ENCODE data around the gene ROBO1.

The ROBO1 gene

DNA sequence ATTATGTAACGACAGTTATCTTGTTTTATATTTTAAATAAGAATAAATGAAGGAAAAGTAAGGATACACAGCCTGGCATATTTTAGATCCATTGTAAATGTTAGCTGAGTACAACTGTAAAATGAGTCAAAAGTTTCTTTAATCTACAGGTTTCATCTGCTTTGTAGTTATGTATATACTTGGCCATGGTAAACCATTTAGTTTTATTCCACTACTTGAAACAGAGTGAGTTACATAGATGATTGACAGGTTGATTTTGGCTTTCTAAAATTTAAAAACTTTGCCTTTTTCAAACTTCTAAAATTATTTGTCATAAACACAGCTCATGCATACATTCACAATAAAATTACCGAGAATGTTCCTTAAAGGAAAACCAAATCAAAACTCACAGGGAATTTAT, 371.2 kb downstream of the ROBO1 start:
- DNase-seq (ENCODE audit: low read depth, low spot score): no peak
- Histone ChIP-seq H3K27ac (no peak overlapping the region), H3K4me3 (no peak overlapping the region), H3K36me3 (ENCODE audit: insufficient read depth, low read length) (no peaks in the 10 kb centered on the region), H3K9ac (ENCODE audit: insufficient read length) (no peak overlapping the region), H3K9me3 (ENCODE audit: low read depth, low read length) (no peaks in the 10 kb centered on the region)
- TF ChIP-seq FOXP2 (optimal IDR thresholded peaks at IDR 0.05; ENCODE audit: control extremely low read depth, extremely low read length, insufficient read depth) (no peak), EZH2 (IDR thresholded peaks at IDR 0.05) (no peak), POLR2AphosphoS5 (IDR thresholded peaks at IDR 0.05; ENCODE audit: borderline replicate concordance, low read depth, low read length) (no peak)

DNA sequence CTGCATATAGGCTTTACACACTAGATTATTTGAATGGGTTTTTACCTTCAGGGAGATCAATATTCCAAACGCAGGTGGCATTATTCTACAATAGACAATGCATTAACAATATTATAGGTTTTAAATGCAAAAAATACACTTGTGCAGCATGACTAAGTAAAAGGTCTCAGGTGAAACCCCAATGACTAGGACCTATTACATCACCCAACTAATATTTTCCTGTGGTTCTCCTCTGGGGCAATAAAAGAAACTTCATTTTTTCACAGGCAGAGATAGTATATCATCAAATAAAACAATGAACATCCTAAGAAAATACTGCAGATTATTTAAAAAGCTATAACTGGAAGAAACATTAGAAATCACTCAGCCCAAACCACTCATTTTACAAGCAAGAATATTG, 375.3 kb downstream of the ROBO1 start:
- Histone ChIP-seq H3K36me3 (ENCODE audit: insufficient read depth, low read length) (no peaks in the 10 kb centered on the region), H3K9me3 (ENCODE audit: low read depth, low read length) (no peaks in the 10 kb centered on the region), H3K9ac (ENCODE audit: insufficient read length) (no peak overlapping the region), H3K4me3 (no peak overlapping the region), H3K27ac (no peak overlapping the region)
- TF ChIP-seq POLR2AphosphoS5 (IDR thresholded peaks at IDR 0.05; ENCODE audit: borderline replicate concordance, low read depth, low read length) (no peak), FOXP2 (optimal IDR thresholded peaks at IDR 0.05; ENCODE audit: control extremely low read depth, extremely low read length, insufficient read depth) (no peak)
- DNase-seq (ENCODE audit: low read depth, low spot score): no peak

DNA sequence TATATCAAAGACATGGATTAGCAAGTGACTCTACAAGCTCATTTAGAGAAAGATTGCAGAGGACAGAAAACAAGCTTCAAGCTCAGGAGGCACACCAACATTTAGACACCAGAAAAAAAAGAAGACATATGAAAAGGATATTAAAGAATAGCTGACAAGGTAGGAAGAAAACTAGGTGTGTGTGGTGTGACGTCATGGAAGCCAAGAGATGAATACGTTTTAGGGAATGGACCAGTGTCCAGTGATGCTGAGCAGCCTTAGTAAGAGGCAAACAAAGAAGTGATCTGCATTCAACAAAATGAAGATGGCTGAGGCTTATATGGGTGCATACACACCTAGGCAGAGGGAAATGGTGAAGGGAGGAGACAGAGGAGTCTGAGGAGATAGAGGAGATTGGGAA, 377.4 kb downstream of the ROBO1 start:
- no peaks in the 10 kb centered on the region for H3K36me3 ChIP-seq (ENCODE audit: insufficient read depth, low read length)
- H3K4me3 ChIP-seq: no peak overlapping the region
- no peak overlapping the region for H3K9ac ChIP-seq (ENCODE audit: insufficient read length)
- H3K9me3 ChIP-seq (ENCODE audit: low read depth, low read length): no peaks in the 10 kb centered on the region
- TF ChIP-seq EZH2 (IDR thresholded peaks at IDR 0.05): no peak
- TF ChIP-seq FOXP2 (optimal IDR thresholded peaks at IDR 0.05; ENCODE audit: control extremely low read depth, extremely low read length, insufficient read depth): no peak
- no peak for TF ChIP-seq POLR2AphosphoS5 (IDR thresholded peaks at IDR 0.05; ENCODE audit: borderline replicate concordance, low read depth, low read length)
- DNase-seq (ENCODE audit: low read depth, low spot score): no peak
- no peak overlapping the region for H3K27ac ChIP-seq

DNA sequence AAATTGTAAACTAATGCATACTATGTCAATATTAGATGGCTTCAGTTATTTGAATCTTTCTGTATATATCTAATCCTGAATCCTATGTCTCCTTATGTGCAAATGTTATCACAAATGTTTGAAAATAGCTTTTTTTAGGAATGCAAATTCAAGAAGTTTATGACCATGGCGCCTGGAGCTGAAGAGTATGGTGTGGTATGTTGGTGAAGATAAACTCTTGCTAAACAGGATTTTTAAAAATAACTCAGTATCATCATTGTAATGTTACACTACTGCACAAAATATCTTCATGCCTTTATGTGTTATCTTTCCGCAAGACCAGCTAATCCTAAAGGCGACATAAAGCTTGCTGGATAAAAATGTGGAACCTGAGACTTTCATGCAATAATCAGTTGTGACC, 382.6 kb downstream of the ROBO1 start:
- TF ChIP-seq EZH2 (IDR thresholded peaks at IDR 0.05) (no peak), POLR2AphosphoS5 (IDR thresholded peaks at IDR 0.05; ENCODE audit: borderline replicate concordance, low read depth, low read length) (no peak), FOXP2 (optimal IDR thresholded peaks at IDR 0.05; ENCODE audit: control extremely low read depth, extremely low read length, insufficient read depth) (no peak)

DNA sequence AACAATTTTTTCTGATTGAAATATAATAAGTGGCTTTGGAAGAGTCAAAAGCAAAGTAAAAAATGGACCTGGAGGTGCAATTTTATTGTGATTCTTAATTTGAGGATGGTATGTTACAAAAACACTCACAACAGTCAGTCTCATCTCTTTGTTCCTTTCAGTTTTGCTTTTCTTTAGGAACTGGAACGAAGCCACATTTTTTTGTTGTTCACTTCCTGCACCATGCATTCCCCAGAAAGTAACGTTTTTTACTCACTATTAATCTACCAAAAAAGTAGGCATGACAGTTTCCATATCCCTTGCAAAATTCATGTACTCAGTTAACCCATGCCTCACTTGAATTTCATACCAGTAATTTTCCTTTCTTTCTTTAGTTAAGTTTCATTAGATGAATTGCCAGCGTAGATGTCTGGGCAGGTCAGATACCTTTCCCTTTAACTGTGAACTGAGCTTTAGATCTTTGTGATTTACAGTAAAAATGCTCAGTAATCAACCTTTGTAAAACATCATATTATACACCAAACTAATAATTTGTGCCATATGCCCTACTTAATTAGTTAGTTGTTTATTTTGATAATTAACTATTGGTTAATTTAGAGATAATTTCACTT, 384.3 kb downstream of the ROBO1 start:
- Histone ChIP-seq H3K4me3 (no peak overlapping the region; the same call in 1 of the 2 replicates), H3K36me3 (ENCODE audit: insufficient read depth, low read length) (no peaks in the 10 kb centered on the region), H3K9me3 (ENCODE audit: low read depth, low read length) (no peaks in the 10 kb centered on the region), H3K9ac (ENCODE audit: insufficient read length) (no peak overlapping the region), H3K27ac (no peak overlapping the region)
- TF ChIP-seq POLR2AphosphoS5 (IDR thresholded peaks at IDR 0.05; ENCODE audit: borderline replicate concordance, low read depth, low read length): no peak
- no peak for TF ChIP-seq FOXP2 (optimal IDR thresholded peaks at IDR 0.05; ENCODE audit: control extremely low read depth, extremely low read length, insufficient read depth)
- DNase-seq (ENCODE audit: low read depth, low spot score): no peak

More for the DNA sequence above, 382.6 kb downstream of the ROBO1 start:
- no peak for DNase-seq (ENCODE audit: low read depth, low spot score)
- Histone ChIP-seq H3K4me3 (no peak overlapping the region), H3K9me3 (ENCODE audit: low read depth, low read length) (no peaks in the 10 kb centered on the region), H3K9ac (ENCODE audit: insufficient read length) (no peak overlapping the region), H3K27ac (no peak overlapping the region), H3K36me3 (ENCODE audit: insufficient read depth, low read length) (no peaks in the 10 kb centered on the region)

DNA sequence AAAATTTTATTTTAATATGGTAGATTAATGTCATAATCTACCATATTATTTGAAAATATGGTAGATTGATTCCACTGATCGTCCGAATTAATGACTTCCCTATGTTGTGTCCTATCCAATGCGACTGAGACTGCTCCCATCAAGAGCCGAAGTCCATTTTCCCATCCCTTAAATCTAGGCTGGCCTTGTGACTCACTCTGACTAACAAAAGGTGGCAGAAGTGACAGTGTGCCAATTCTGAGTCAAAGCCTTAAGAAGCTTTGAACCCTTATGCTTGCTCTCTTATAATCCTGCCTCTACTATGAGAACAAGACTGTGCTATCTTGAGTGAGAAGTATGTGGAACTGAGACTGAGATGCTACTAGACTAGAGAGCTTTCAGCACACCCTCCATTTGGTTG, 387.2 kb downstream of the ROBO1 start:
- no peaks in the 10 kb centered on the region for H3K36me3 ChIP-seq (ENCODE audit: insufficient read depth, low read length)
- no peak overlapping the region for H3K27ac ChIP-seq
- H3K9ac ChIP-seq (ENCODE audit: insufficient read length): no peak overlapping the region
- TF ChIP-seq POLR2AphosphoS5 (IDR thresholded peaks at IDR 0.05; ENCODE audit: borderline replicate concordance, low read depth, low read length) (no peak), FOXP2 (optimal IDR thresholded peaks at IDR 0.05; ENCODE audit: control extremely low read depth, extremely low read length, insufficient read depth) (no peak), EZH2 (IDR thresholded peaks at IDR 0.05) (no peak)
- no peak overlapping the region for H3K4me3 ChIP-seq
- H3K9me3 ChIP-seq (ENCODE audit: low read depth, low read length): no peaks in the 10 kb centered on the region
- DNase-seq (ENCODE audit: low read depth, low spot score): no peak

DNA sequence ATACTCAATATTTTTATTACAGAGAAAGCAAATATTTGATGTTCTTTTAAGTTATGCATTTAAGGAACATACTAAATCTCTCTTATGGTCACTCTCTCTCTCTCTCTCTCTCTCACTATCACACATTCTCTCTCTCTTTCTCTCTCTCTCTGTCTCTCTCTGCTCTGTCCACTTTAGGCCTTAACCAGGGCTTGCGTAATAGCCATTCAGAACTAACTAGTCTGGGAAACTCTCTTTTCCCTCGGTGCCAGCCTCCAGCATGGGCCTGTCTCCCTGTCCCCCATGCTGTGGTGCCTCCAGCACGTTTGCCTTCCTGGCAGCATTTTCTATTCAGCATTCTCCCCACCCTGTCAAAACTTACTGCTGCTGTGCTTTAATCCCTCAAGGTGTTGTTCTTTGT, 389.7 kb downstream of the ROBO1 start:
- no peak for DNase-seq (ENCODE audit: low read depth, low spot score)
- Histone ChIP-seq H3K9ac (ENCODE audit: insufficient read length) (no peak overlapping the region), H3K36me3 (ENCODE audit: insufficient read depth, low read length) (no peaks in the 10 kb centered on the region), H3K9me3 (ENCODE audit: low read depth, low read length) (no peaks in the 10 kb centered on the region), H3K4me3 (no peak overlapping the region), H3K27ac (no peak overlapping the region)
- TF ChIP-seq FOXP2 (optimal IDR thresholded peaks at IDR 0.05; ENCODE audit: control extremely low read depth, extremely low read length, insufficient read depth) (no peak), EZH2 (IDR thresholded peaks at IDR 0.05) (no peak), POLR2AphosphoS5 (IDR thresholded peaks at IDR 0.05; ENCODE audit: borderline replicate concordance, low read depth, low read length) (no peak)

DNA sequence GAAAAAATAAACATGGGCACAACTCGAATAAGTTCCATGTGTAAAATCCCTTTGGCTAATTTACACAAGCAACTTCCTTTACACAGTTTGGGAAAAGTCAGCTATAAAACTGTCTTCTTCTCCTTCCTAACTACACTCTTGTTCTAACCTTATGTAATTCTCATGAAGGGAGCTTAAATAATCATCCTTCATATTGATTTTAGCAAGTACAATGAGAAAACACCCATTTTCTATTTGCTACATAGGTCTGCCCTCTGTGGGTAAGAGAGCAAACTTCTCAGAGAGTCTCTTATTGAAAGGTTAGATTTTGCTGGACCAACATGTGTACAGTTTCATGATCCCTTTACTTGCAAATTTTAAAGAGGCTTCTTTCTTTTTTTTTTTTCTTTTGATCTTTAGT, 398.5 kb downstream of the ROBO1 start:
- Histone ChIP-seq H3K9me3 (ENCODE audit: low read depth, low read length) (no peaks in the 10 kb centered on the region), H3K4me3 (no peak overlapping the region), H3K9ac (ENCODE audit: insufficient read length) (no peak overlapping the region), H3K27ac (0 out of 2 replicates have a peak overlapping the region, but pooled peaks have one; percentile 25), H3K36me3 (ENCODE audit: insufficient read depth, low read length) (no peaks in the 10 kb centered on the region)
- DNase-seq (ENCODE audit: low read depth, low spot score): peak; percentile 3
- no peak for TF ChIP-seq POLR2AphosphoS5 (IDR thresholded peaks at IDR 0.05; ENCODE audit: borderline replicate concordance, low read depth, low read length)
- no peak for TF ChIP-seq EZH2 (IDR thresholded peaks at IDR 0.05)
- no peak for TF ChIP-seq FOXP2 (optimal IDR thresholded peaks at IDR 0.05; ENCODE audit: control extremely low read depth, extremely low read length, insufficient read depth)

DNA sequence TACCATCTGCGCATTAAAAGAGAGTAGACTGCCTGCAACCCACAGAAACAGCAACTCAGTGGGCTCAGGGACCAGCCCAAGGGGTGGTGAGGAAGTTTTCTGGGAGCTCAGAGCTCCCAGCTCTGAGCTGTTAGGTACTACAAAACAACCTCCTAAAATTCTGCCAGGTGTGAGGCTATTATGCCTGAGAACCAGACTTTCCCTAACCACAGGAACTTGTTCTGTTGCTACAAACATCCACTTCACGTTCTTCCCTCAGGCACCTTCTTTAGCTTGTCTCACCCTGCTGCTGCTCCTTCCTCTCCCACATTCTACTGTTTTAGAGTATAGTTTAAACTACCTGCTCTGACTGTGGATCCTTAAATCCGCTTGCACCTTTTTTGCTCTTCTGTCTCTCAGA, 399.4 kb downstream of the ROBO1 start:
- Histone ChIP-seq H3K36me3 (ENCODE audit: insufficient read depth, low read length) (no peaks in the 10 kb centered on the region), H3K9ac (ENCODE audit: insufficient read length) (no peak overlapping the region), H3K4me3 (no peak overlapping the region), H3K9me3 (ENCODE audit: low read depth, low read length) (no peaks in the 10 kb centered on the region), H3K27ac (no peak overlapping the region)
- TF ChIP-seq FOXP2 (optimal IDR thresholded peaks at IDR 0.05; ENCODE audit: control extremely low read depth, extremely low read length, insufficient read depth): no peak
- no peak for TF ChIP-seq EZH2 (IDR thresholded peaks at IDR 0.05)
- TF ChIP-seq POLR2AphosphoS5 (IDR thresholded peaks at IDR 0.05; ENCODE audit: borderline replicate concordance, low read depth, low read length): no peak
- no peak for DNase-seq (ENCODE audit: low read depth, low spot score)

Measured in SK-N-MC (cell line).